GM18520 (cell line): Measurements from ENCODE around the gene TBL3.
"Not testable (repeated sequence)": the region's sequence is repeated elsewhere in the genome, so short reads cannot be mapped to it uniquely, and the experiment has no call there.

Experiments used
- ATAC-seq: cut with Tn5 transposase; IDR thresholded peaks from one replicate; pipeline ENCODE4 v1.9.1; 2021; ENCODE audit not compliant: unreplicated experiment

The TBL3 gene

GRCh38 chr16:1942810-1943726 is 28.8 kb upstream of the TBL3 start, which contains the start of gene MSRB1:
MSRB1 (minus strand) TSS chr16:1943199; CDS start chr16:1943156, 43 bp downstream.
- ATAC-seq = peak; percentile 80

- ATAC-seq = no peak
These were observed 27.1 kb upstream of the TBL3 start for GRCh38 chr16:1944612-1945199.

- no peak for ATAC-seq
These were observed 26.1 kb upstream of the TBL3 start for GRCh38 chr16:1945559-1946391.

GRCh38 chr16:1946495-1947368 is 25.1 kb upstream of the TBL3 start:
- no peak for ATAC-seq

GRCh38 chr16:1947369-1947670 is 24.5 kb upstream of the TBL3 start:
- no peak for ATAC-seq

GRCh38 chr16:1949507-1949906 is 22.3 kb upstream of the TBL3 start:
- ATAC-seq = no peak

GRCh38 chr16:1950047-1950446 is 21.8 kb upstream of the TBL3 start:
- no peak for ATAC-seq

- no peak for ATAC-seq
These were observed 21.3 kb upstream of the TBL3 start for GRCh38 chr16:1950559-1950958.

GRCh38 chr16:1953734-1954133 is 18.1 kb upstream of the TBL3 start:
- no peak for ATAC-seq

- ATAC-seq = not testable (repeated sequence)
These were observed 14.3 kb upstream of the TBL3 start for GRCh38 chr16:1957434-1958142.

GRCh38 chr16:1958143-1958491 is 13.7 kb upstream of the TBL3 start:
- not testable (repeated sequence) for ATAC-seq

GRCh38 chr16:1958715-1959268 is 13.1 kb upstream of the TBL3 start:
- ATAC-seq = no peak

- peak; percentile 79 for ATAC-seq
These were observed 12.4 kb upstream of the TBL3 start, which contains the start of gene NDUFB10 for GRCh38 chr16:1959269-1960039. NDUFB10 (plus strand) TSS chr16:1959538; CDS start chr16:1959625, 87 bp downstream.

- no peak for ATAC-seq
These were observed 10.9 kb upstream of the TBL3 start for GRCh38 chr16:1960665-1961630.

GRCh38 chr16:1961651-1962067 is 10.2 kb upstream of the TBL3 start:
- ATAC-seq = no peak

- not testable (repeated sequence) for ATAC-seq
These were observed 9.4 kb upstream of the TBL3 start for GRCh38 chr16:1962161-1963153.
